ENCODE results near the gene DOCK10.

- TF ChIP-seq CTCF (IDR thresholded peaks at IDR 0.05) = no peak
- TF ChIP-seq POLR2A (IDR thresholded peaks at IDR 0.05) = no peak
Observed at GRCh38 chr2:224774735-224775134, 267.5 kb downstream of the DOCK10 start.

All from uterus (tissue), 2 donors.